ENCODE data around the gene SMPD3. TPM values are rescaled to one million over a fixed set of nuclear protein-coding genes. Genes with fewer than 3 reads are reported as not detected.

SMPD3 gene
- total RNA-seq, 1 donor, result 0.86 TPM

GRCh38 chr16:68460067-68460466, 11.8 kb upstream of the SMPD3 start:
- TF ChIP-seq CTCF (IDR thresholded peaks at IDR 0.05; ENCODE audit: insufficient read depth, low read depth, low read length), result no peak
- DNase-seq (ENCODE audit: low read depth), result no peak
- no peak overlapping the region for H3K4me3 ChIP-seq (ENCODE audit: low read depth, low read length)

GRCh38 chr16:68459457-68459856, 11.1 kb upstream of the SMPD3 start:
- no peak for TF ChIP-seq CTCF (IDR thresholded peaks at IDR 0.05; ENCODE audit: insufficient read depth, low read depth, low read length)
- no peak overlapping the region for H3K4me3 ChIP-seq (ENCODE audit: low read depth, low read length)
- no peak for DNase-seq (ENCODE audit: low read depth)

GRCh38 chr16:68458551-68458950, 10.2 kb upstream of the SMPD3 start:
- no peak overlapping the region for H3K4me3 ChIP-seq (ENCODE audit: low read depth, low read length)
- no peak for DNase-seq (ENCODE audit: low read depth)
- no peak for TF ChIP-seq CTCF (IDR thresholded peaks at IDR 0.05; ENCODE audit: insufficient read depth, low read depth, low read length)

GRCh38 chr16:68458101-68458500, 9.8 kb upstream of the SMPD3 start:
- TF ChIP-seq CTCF (IDR thresholded peaks at IDR 0.05; ENCODE audit: insufficient read depth, low read depth, low read length), result no peak
- DNase-seq (ENCODE audit: low read depth), result no peak
- H3K4me3 ChIP-seq (ENCODE audit: low read depth, low read length), result no peak overlapping the region

GRCh38 chr16:68455631-68456030, 7.3 kb upstream of the SMPD3 start:
- no peak for DNase-seq (ENCODE audit: low read depth)
- H3K4me3 ChIP-seq (ENCODE audit: low read depth, low read length), result no peak overlapping the region
- TF ChIP-seq CTCF (IDR thresholded peaks at IDR 0.05; ENCODE audit: insufficient read depth, low read depth, low read length), result no peak

GRCh38 chr16:68454920-68455435, 6.7 kb upstream of the SMPD3 start:
- DNase-seq (ENCODE audit: low read depth), result no peak
- TF ChIP-seq CTCF (IDR thresholded peaks at IDR 0.05; ENCODE audit: insufficient read depth, low read depth, low read length), result no peak
- H3K4me3 ChIP-seq (ENCODE audit: low read depth, low read length), result no peak overlapping the region

- no peak overlapping the region for H3K4me3 ChIP-seq (ENCODE audit: low read depth, low read length)
- no peak for TF ChIP-seq CTCF (IDR thresholded peaks at IDR 0.05; ENCODE audit: insufficient read depth, low read depth, low read length)
- DNase-seq (ENCODE audit: low read depth), result no peak
Observed at GRCh38 chr16:68453816-68454215, 5.5 kb upstream of the SMPD3 start.
